DMS 273 (cell line): ENCODE data around the gene ESRP2.

Experiments
- DNase-seq: peaks from one replicate; lab custom pipeline; 2025; ENCODE audit not compliant: unreplicated experiment; lab: John Stamatoyannopoulos, UW

The ESRP2 gene

GRCh38 chr16:68264128-68265077 lies 28.5 kb upstream of the ESRP2 start, which contains the start of gene SLC7A6:
Gene SLC7A6 (plus strand): TSS chr16:68264526. CDS start chr16:68274727, 10,201 bp downstream.
- peak; percentile 84 for DNase-seq

GRCh38 chr16:68263559-68264127 lies 27.7 kb upstream of the ESRP2 start:
- DNase-seq, result no peak

- no peak for DNase-seq
Measured at GRCh38 chr16:68259007-68259825, 23.3 kb upstream of the ESRP2 start.

GRCh38 chr16:68257906-68258800 lies 22.2 kb upstream of the ESRP2 start:
- no peak for DNase-seq

GRCh38 chr16:68257251-68257905 lies 21.5 kb upstream of the ESRP2 start:
- DNase-seq, result peak; percentile 55

- no peak for DNase-seq
Measured at GRCh38 chr16:68255712-68256111, 19.8 kb upstream of the ESRP2 start.

GRCh38 chr16:68253721-68254120 lies 17.8 kb upstream of the ESRP2 start:
- DNase-seq, result no peak

- DNase-seq, result no peak
Measured at GRCh38 chr16:68252383-68252782, 16.5 kb upstream of the ESRP2 start.

GRCh38 chr16:68251832-68252231 lies 15.9 kb upstream of the ESRP2 start:
- DNase-seq, result no peak

- no peak for DNase-seq
Measured at GRCh38 chr16:68250951-68251350, 15.0 kb upstream of the ESRP2 start.

- no peak for DNase-seq
Measured at GRCh38 chr16:68249371-68249770, 13.4 kb upstream of the ESRP2 start.

GRCh38 chr16:68247932-68248331 lies 12.0 kb upstream of the ESRP2 start:
- DNase-seq, result no peak

GRCh38 chr16:68247400-68247799 lies 11.5 kb upstream of the ESRP2 start:
- no peak for DNase-seq

- DNase-seq, result no peak
Measured at GRCh38 chr16:68246666-68247065, 10.7 kb upstream of the ESRP2 start.

- no peak for DNase-seq
Measured at GRCh38 chr16:68246121-68246520, 10.2 kb upstream of the ESRP2 start.

GRCh38 chr16:68244903-68245853 lies 9.3 kb upstream of the ESRP2 start, which contains the start of gene PLA2G15:
Gene PLA2G15 (plus strand): TSS chr16:68245373. CDS start chr16:68245427, 54 bp downstream.
- peak; percentile 95 for DNase-seq

- no peak for DNase-seq
Measured at GRCh38 chr16:68244481-68244902, 8.6 kb upstream of the ESRP2 start.
